Neural progenitor cell (in vitro differentiated cells): Measurements from ENCODE around the gene ITPK1. TPM values are rescaled to one million over a fixed set of nuclear protein-coding genes. Genes with fewer than 3 reads are reported as not detected.

Experiments
- DNase-seq: peaks from one replicate; pipeline ENCODE4 v3.0.0-alpha.2; 2016; ENCODE audit warnings: low spot score
- H2AFZ ChIP-seq: fragments of 200-600 bp; sonication (generic); replicated peaks from 2 replicates; pipeline ENCODE4 v1.6.1; 2016; ENCODE audit warnings: antibody characterized with exemption
- H3F3A ChIP-seq: fragments of 200-600 bp; sonication (generic); 2 replicates; pipeline ENCODE4 v1.6.1; 2016; ENCODE audit warnings: antibody characterized with exemption, low read depth
- H3K27ac ChIP-seq: fragments of 200-600 bp; sonication (generic); 2 replicates; pipeline ENCODE4 v1.5.1; 2016; ENCODE audit warnings: mild to moderate bottlenecking
- H3K27me3 ChIP-seq: fragments of 200-600 bp; sonication (generic); 2 replicates; pipeline ENCODE4 v1.6.1; 2016; ENCODE audit warnings: mild to moderate bottlenecking, moderate library complexity
- H3K36me3 ChIP-seq: fragments of 200-600 bp; sonication (generic); 2 replicates; pipeline ENCODE4 v1.5.1; 2016
- H3K4me1 ChIP-seq: fragments of 200-600 bp; sonication (generic); 2 replicates; pipeline ENCODE4 v1.6.1; 2016; ENCODE audit warnings: mixed run types
- H3K4me2 ChIP-seq: fragments of 200-600 bp; sonication (generic); 2 replicates; pipeline ENCODE4 v1.6.1; 2016
- H3K4me3 ChIP-seq: fragments of 200-600 bp; sonication (generic); 2 replicates; pipeline ENCODE4 v1.5.1; 2016
- H3K79me2 ChIP-seq: fragments of 200-600 bp; sonication (generic); 2 replicates; pipeline ENCODE4 v1.6.1; 2016; ENCODE audit warnings: low read depth
- H3K9ac ChIP-seq: fragments of 200-600 bp; sonication (generic); 2 replicates; pipeline ENCODE4 v1.6.1; 2016
- H3K9me3 ChIP-seq: fragments of 200-600 bp; sonication (generic); 2 replicates; pipeline ENCODE4 v1.5.1; 2016; ENCODE audit warnings: low read depth
- H4K20me1 ChIP-seq: fragments of 200-600 bp; sonication (generic); 2 replicates; pipeline ENCODE4 v1.6.1; 2016; ENCODE audit warnings: low read depth
- H3K27ac Mint-ChIP-seq: 3 replicates; pipeline ENCODE4 v1.8.0; 2021; ENCODE audit warnings: mixed read lengths
- H3K27me3 Mint-ChIP-seq: 2 replicates; pipeline ENCODE4 v1.8.0; 2022; ENCODE audit warnings: low read depth, mild to moderate bottlenecking, inconsistent platforms, moderate library complexity, mixed read lengths; ENCODE audit not compliant: insufficient read depth
- H3K36me3 Mint-ChIP-seq: 3 replicates; pipeline ENCODE4 v1.8.0; 2021; ENCODE audit warnings: mixed read lengths
- H3K4me1 Mint-ChIP-seq: 3 replicates; pipeline ENCODE4 v1.8.0; 2021; ENCODE audit warnings: mixed read lengths
- H3K4me3 Mint-ChIP-seq: 3 replicates; pipeline ENCODE4 v1.8.0; 2021; ENCODE audit warnings: mild to moderate bottlenecking, moderate library complexity, mixed read lengths
- H3K9me3 Mint-ChIP-seq: 3 replicates; pipeline ENCODE4 v1.8.0; 2020; ENCODE audit warnings: mixed read lengths
- EZH2 ChIP-seq: fragments of 200-600 bp; sonication (generic); IDR thresholded peaks from 2 replicates; pipeline ENCODE4 v1.6.1; 2017; ENCODE audit warnings: antibody characterized with exemption, mild to moderate bottlenecking, moderate library complexity
- EZH2phosphoT487 ChIP-seq: fragments of 200-600 bp; sonication (generic); IDR thresholded peaks from 2 replicates; pipeline ENCODE4 v1.6.1; 2017; ENCODE audit warnings: antibody characterized with exemption
- total RNA-seq: library from RNA; depleted of rRNA; stranded (reverse); fragments of >200 nt; gene quantifications from 2 replicates; pipeline ENCODE4 v1.2.3, GENCODE V29; 2015; ENCODE audit warnings: low replicate concordance
- TF ChIP-seq, protein P1 (sequence below): fragments of 200-600 bp; sonication (generic); IDR thresholded peaks from 2 replicates; pipeline ENCODE4 v1.5.1; 2017; ENCODE audit warnings: antibody characterized with exemption, mild to moderate bottlenecking

ITPK1 gene
- total RNA-seq, 1 donor from 2014 or later, result 25.8 TPM

DNA sequence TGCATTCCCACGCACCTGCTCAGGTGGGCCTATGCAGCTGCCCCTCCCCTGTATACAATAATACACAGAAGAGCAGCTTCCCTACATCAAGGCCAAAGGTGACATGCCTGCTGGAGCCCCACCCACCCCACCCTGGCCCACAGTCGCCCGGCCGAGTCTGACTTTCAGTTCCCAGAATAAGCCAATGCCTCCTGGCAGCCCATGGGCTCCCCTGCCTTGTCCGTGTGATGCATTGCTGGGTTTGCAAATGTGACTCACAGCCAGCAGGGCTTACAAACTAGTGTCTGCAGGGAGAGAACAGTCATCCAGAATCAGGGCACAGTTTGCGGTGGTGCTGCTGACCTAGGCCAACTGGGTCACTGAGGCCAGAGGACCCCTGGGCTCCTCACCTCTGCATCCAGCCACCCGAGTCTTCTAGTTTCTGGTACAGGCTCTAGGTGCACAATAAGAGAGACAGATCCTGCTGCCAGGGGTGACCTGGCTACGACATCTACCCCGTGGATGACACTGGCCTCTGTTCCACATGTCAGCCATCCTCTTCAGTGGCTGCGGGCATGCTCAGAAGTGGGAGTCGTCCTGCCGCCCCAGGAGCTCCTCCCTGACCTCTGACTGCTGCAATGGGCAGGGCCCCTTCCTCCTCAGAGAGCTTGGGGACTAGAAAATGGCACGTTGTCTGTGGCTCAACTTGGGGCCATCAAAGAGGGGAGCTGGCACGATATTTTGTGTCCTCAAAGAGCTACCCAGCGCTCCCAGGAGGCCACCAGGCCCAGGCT, 108.3 kb downstream of the ITPK1 start:
- Histone ChIP-seq H4K20me1 (peaks cover 39% of the 10 kb centered on the region), H3K9me3 (no peaks in the 10 kb centered on the region), H3K4me3 (no peak overlapping the region), H3K4me2 (no peak overlapping the region), H3K27me3 (no peaks in the 10 kb centered on the region), H2AFZ (no peak overlapping the region), H3K27ac (no peak overlapping the region), H3K36me3 (no peaks in the 10 kb centered on the region), H3K4me1 (peaks cover 5% of the 10 kb centered on the region), H3K9ac (no peak overlapping the region), H3F3A (no peaks in the 10 kb centered on the region), H3K79me2 (no peaks in the 10 kb centered on the region)
- Mint-ChIP-seq H3K36me3 (no peaks in the 10 kb centered on the region), H3K27me3 (peaks cover 10% of the 10 kb centered on the region), H3K27ac (no peak overlapping the region), H3K4me1 (peaks cover 33% of the 10 kb centered on the region), H3K4me3 (no peak overlapping the region), H3K9me3 (no peaks in the 10 kb centered on the region)
- DNase-seq, result no peak
- TF ChIP-seq EZH2, result no peak
- TF ChIP-seq, protein P1, sequence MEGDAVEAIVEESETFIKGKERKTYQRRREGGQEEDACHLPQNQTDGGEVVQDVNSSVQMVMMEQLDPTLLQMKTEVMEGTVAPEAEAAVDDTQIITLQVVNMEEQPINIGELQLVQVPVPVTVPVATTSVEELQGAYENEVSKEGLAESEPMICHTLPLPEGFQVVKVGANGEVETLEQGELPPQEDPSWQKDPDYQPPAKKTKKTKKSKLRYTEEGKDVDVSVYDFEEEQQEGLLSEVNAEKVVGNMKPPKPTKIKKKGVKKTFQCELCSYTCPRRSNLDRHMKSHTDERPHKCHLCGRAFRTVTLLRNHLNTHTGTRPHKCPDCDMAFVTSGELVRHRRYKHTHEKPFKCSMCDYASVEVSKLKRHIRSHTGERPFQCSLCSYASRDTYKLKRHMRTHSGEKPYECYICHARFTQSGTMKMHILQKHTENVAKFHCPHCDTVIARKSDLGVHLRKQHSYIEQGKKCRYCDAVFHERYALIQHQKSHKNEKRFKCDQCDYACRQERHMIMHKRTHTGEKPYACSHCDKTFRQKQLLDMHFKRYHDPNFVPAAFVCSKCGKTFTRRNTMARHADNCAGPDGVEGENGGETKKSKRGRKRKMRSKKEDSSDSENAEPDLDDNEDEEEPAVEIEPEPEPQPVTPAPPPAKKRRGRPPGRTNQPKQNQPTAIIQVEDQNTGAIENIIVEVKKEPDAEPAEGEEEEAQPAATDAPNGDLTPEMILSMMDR, result no peak
- no peak for TF ChIP-seq EZH2phosphoT487

DNA sequence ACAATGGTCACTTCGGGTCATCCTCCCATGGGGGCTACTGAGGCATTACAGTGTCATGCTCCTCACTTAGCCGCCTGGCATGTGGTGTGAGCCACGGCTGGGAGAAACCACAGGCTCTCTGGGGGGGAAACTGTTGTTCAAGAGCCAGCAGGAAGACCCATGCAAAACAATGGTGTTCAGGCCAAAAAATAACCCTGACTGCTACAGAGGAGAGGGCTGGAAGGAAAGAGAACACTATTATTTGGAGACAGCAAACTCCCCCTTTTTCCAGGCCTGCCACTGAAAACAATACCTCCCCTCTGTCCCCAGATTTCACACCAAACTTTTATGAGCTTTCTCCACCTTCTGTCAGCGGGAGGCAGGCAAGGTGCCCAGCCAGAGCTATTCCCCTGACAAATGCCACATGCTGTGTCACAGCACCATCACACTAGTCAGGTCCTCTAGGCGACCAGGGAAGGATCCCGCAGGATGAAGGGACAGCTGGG, 109.1 kb downstream of the ITPK1 start:
- Histone ChIP-seq H3K27me3 (no peaks in the 10 kb centered on the region), H3K27ac (no peak overlapping the region), H3K79me2 (no peaks in the 10 kb centered on the region), H2AFZ (no peak overlapping the region), H4K20me1 (peaks cover 31% of the 10 kb centered on the region), H3K4me1 (no peaks in the 10 kb centered on the region), H3K9me3 (no peaks in the 10 kb centered on the region), H3F3A (no peaks in the 10 kb centered on the region), H3K4me2 (no peak overlapping the region), H3K36me3 (no peaks in the 10 kb centered on the region), H3K4me3 (no peak overlapping the region), H3K9ac (no peak overlapping the region)
- no peak for TF ChIP-seq EZH2phosphoT487
- TF ChIP-seq, protein P1, result no peak
- TF ChIP-seq EZH2, result no peak
- no peak overlapping the region for H3K4me3 Mint-ChIP-seq
- no peak overlapping the region for H3K27ac Mint-ChIP-seq
- no peaks in the 10 kb centered on the region for H3K9me3 Mint-ChIP-seq
- no peaks in the 10 kb centered on the region for H3K36me3 Mint-ChIP-seq
- DNase-seq, result no peak
- peaks cover 27% of the 10 kb centered on the region for H3K4me1 Mint-ChIP-seq
- peaks cover 10% of the 10 kb centered on the region for H3K27me3 Mint-ChIP-seq

DNA sequence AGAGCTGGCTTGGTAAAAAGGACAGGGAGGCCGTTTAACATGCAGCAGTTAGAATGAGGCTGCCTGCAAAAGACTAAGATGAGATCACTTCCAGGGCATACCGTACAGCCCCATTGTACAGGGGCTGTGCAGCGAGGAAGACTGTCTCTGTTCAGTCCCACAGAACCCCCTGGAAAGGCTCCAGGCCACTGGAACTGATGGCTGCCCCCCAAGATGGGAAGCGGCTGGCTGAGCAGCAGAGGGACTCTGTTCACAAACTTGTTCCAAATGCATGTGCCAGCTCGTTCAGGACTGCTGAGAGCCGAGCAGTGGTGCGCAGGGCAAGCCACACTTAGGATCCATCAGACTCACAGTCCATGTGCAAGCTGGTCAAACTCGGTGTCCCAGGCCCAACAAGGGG, 109.9 kb downstream of the ITPK1 start:
- Mint-ChIP-seq H3K27ac (no peak overlapping the region), H3K4me3 (no peak overlapping the region), H3K4me1 (peaks cover 27% of the 10 kb centered on the region), H3K9me3 (no peaks in the 10 kb centered on the region), H3K36me3 (no peaks in the 10 kb centered on the region), H3K27me3 (peaks cover 10% of the 10 kb centered on the region)
- no peak for DNase-seq
- Histone ChIP-seq H3K4me1 (no peaks in the 10 kb centered on the region), H3K9ac (no peak overlapping the region), H3K36me3 (no peaks in the 10 kb centered on the region), H4K20me1 (peaks cover 25% of the 10 kb centered on the region), H3K9me3 (no peaks in the 10 kb centered on the region), H3K27ac (no peak overlapping the region), H3K4me2 (no peak overlapping the region), H3K79me2 (no peaks in the 10 kb centered on the region), H3K27me3 (no peaks in the 10 kb centered on the region), H3K4me3 (no peak overlapping the region), H2AFZ (no peak overlapping the region), H3F3A (no peaks in the 10 kb centered on the region)
- TF ChIP-seq EZH2, result no peak
- no peak for TF ChIP-seq EZH2phosphoT487
- TF ChIP-seq, protein P1, result no peak
